ACC112 (cell line): ENCODE measurements around the gene SLFN12L.

Experiments used
- H2AFZ ChIP-seq: fragments of 200-600 bp; sonication (generic); one replicate; pipeline ENCODE4 v1.6.0; 2017; ENCODE audit warnings: antibody characterized with exemption, low read length; ENCODE audit not compliant: unreplicated experiment
- H3K27ac ChIP-seq: fragments of 200-600 bp; sonication (generic); 2 replicates; pipeline ENCODE4 v1.5.1; 2014; ENCODE audit warnings: low read depth, mild to moderate bottlenecking, antibody characterized with exemption, low read length, moderate library complexity
- H3K27me3 ChIP-seq: fragments of 200-600 bp; sonication (generic); 2 replicates; pipeline ENCODE4 v1.6.1; 2014; ENCODE audit warnings: mild to moderate bottlenecking, antibody characterized with exemption, low read length, moderate library complexity, mixed read lengths; ENCODE audit not compliant: insufficient read depth
- H3K36me3 ChIP-seq: fragments of 200-600 bp; sonication (generic); 2 replicates; pipeline ENCODE4 v1.6.1; 2016; ENCODE audit warnings: mild to moderate bottlenecking, antibody characterized with exemption, low read length, moderate library complexity, mixed read lengths; ENCODE audit not compliant: insufficient read depth
- H3K4me1 ChIP-seq: fragments of 200-600 bp; sonication (generic); one replicate; pipeline ENCODE4 v1.6.1; 2016; ENCODE audit warnings: low read length, mixed read lengths; ENCODE audit not compliant: insufficient read depth, unreplicated experiment, control insufficient read depth
- H3K4me3 ChIP-seq: fragments of 200-600 bp; sonication (generic); 2 replicates; pipeline ENCODE4 v1.5.1; 2014; ENCODE audit warnings: mild to moderate bottlenecking, low read depth, low read length
- H3K79me2 ChIP-seq: fragments of 200-600 bp; sonication (generic); one replicate; pipeline ENCODE4 v1.6.0; 2016; ENCODE audit warnings: low read length; ENCODE audit not compliant: control insufficient read depth, unreplicated experiment, insufficient read depth

SLFN12L gene

DNA sequence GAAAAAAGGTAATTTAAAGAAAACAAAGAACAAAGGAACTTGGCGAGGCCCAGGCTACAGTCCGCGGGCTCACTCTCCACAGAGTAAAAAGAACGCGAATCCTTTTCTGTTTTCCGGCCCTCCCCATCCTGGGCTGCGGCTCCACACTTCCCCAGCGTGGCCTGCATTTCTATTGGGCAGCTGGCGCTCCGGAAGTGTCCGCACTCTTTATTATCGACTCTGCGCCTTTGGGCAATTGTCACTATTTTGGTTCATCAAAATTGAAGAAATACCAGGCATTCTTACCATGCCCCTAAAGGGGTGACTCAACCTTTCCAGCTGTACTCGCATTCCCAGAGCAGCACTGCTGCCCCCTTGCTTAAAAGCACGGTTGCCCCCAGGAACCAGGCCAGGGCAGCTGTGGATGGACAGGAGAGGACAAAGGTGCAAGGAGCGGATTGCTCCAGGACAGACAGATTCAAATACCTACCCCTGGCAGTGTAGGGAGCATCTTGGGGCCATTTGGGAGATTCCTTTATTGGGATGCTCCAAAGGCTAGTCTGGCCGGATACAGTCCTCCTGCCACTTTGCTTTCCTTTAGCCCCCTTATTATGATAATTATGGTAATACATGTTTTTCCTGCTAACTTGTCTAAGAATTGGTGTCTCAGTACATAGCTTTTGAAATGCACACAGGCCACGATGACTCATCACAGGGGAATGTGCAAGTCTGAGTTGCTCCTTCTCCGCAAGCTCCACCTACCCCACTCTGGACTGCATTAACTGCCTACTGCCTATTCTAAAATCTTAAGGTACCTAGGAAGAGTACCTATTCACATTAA is 104.2 kb downstream of the SLFN12L start:
- H3K27ac ChIP-seq, result peak overlapping the region; percentile 94

DNA sequence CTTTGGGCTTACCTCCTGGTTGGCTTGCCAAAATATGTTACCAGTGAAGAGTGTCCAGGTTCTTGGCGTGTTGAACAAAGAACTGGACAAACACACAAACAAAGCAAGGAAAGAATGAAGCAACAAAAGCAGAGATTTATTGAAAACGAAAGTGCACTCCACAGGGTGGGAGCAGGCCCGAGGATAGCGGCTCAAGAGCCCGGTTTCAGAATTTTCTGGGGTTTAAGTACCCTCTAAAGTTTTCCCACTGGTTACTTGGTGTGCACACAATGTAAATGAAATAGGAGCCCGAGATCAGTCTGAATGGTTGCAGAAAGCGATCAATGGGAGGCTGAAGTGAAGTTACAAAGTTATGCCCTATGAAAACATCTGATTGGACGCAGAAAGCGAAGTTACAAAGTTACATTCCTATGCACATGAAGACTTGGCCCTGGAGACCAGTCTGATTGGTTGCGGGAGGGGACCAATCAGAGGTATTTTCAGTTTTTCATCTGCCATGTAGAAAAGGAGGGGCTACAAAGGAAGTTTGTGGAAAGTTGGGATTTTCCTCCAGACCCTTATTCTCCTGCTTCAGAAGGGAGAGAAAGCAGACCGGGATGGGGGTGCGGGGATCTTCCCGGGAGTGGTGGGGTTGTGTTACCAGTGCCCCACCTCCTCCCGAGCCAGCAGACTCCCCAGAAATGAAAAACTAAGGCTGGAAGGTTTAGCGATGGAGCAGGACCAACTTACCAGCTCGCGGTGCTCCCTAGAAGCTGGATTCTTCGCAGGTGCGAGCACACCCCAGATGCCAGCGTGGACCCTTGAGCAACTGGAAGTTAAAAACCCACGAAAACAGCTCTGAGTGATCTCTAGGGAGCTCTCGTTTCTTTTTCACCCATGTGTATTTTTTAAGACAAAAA is 105.1 kb downstream of the SLFN12L start, which contains the start of gene SLFN12:
TSS of gene SLFN12 (minus strand) at position 325 of the 899 bp plus-strand sequence. CDS start 9,472 bp downstream, outside the sequence.
- Histone ChIP-seq H3K4me1 (peaks cover 10% of the 10 kb centered on the region), H3K79me2 (peaks cover 41% of the 10 kb centered on the region), H3K36me3 (peaks cover 6% of the 10 kb centered on the region), H3K27me3 (no peaks in the 10 kb centered on the region), H3K27ac (peak within 1 kb of the TSS; percentile 94), H3K4me3 (peak within 1 kb of the TSS; percentile 85), H2AFZ (peak within 1 kb of the TSS; percentile 69)

More for the DNA sequence above, 104.2 kb downstream of the SLFN12L start:
- Histone ChIP-seq H3K4me1 (peaks cover 10% of the 10 kb centered on the region), H2AFZ (peak overlapping the region; percentile 69), H3K36me3 (no peaks in the 10 kb centered on the region; the same call in 1 of the 2 replicates), H3K79me2 (peaks cover 40% of the 10 kb centered on the region), H3K4me3 (peak overlapping the region; percentile 85), H3K27me3 (no peaks in the 10 kb centered on the region)

DNA sequence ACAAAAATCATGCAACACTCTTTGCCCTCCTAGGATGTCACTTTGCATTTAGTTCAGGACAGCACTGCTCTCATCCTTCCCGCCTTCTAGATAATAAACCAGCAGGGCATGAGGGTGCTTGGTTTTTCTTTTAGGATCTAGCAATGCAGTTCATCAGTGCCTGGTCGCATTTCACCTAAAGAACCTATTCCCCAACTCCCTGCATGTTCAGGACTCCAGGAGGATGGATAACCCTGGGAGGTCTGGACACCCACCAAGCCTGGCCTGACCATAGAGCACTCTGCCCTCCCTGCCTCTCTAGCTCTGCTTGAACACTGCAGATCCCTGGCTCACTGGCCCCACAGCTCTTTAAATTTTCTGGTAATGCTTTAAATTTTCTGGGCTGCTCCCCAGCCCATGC is 107.8 kb downstream of the SLFN12L start:
- no peak overlapping the region for H3K27ac ChIP-seq
- H3K79me2 ChIP-seq, result peaks cover 45% of the 10 kb centered on the region
- H2AFZ ChIP-seq, result no peak overlapping the region
- peaks cover 9% of the 10 kb centered on the region for H3K4me1 ChIP-seq
- H3K36me3 ChIP-seq, result peaks cover 8% of the 10 kb centered on the region
- H3K4me3 ChIP-seq, result no peak overlapping the region
- H3K27me3 ChIP-seq, result no peaks in the 10 kb centered on the region

DNA sequence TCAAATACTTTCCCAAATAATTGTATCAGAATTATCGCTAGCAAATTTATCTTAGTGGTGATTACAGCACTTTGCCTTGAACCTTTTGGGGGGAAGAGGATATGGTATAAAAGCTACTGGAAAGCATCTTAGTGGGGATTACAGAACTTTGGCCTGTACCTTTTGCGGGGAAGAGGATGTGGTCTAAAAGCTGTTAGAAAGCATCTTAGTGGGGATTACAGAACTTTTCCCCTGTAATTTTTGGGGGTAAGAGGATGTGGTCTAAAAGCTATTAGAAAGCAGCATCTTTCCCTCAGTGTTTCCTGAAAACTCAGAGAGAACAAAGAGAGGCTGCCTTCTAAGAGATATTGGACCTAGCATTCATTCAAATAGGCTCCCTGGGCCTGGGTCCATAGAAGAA is 109.2 kb downstream of the SLFN12L start:
- H3K4me3 ChIP-seq, result no peak overlapping the region
- no peak overlapping the region for H3K27ac ChIP-seq
- H2AFZ ChIP-seq, result no peak overlapping the region
- no peaks in the 10 kb centered on the region for H3K4me1 ChIP-seq
- H3K27me3 ChIP-seq, result no peaks in the 10 kb centered on the region
- peaks cover 8% of the 10 kb centered on the region for H3K36me3 ChIP-seq
- H3K79me2 ChIP-seq, result peaks cover 45% of the 10 kb centered on the region

DNA sequence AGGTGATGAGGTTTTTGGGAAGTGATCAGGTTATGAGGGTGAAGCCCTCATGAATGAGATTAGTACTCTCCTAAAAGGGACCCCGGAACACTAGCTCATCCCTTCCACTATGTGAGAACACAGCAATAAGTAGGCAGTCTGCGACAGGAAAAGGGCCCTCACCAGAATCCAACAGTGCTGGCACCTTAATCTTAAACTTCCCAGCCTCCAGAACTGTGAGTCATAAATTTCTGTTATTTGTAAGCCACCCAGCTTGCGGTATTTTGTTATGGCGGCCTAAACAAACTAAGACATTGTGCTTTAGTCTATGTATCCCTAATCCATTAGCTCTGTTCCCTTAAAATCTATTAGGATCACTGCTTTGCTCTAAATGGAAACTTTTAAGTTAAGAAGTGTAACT is 113.7 kb downstream of the SLFN12L start:
- Histone ChIP-seq H3K27ac (no peak overlapping the region), H3K79me2 (peaks cover 13% of the 10 kb centered on the region), H3K36me3 (peaks cover 25% of the 10 kb centered on the region; the same call in 1 of the 2 replicates), H3K4me1 (no peaks in the 10 kb centered on the region), H3K4me3 (no peak overlapping the region), H2AFZ (no peak overlapping the region), H3K27me3 (no peaks in the 10 kb centered on the region)
